Activated B cell treated with CpG ODN at 0.5 μM for 24 hours (primary cell): ENCODE measurements around the gene WNT3A. TPM values are rescaled to one million over a fixed set of nuclear protein-coding genes. Genes with fewer than 3 reads are reported as not detected.
A peak's percentile ranks its signal among the peaks of the same experiment; 100 is the strongest.

Experiments
- ATAC-seq: fragments of 200-7000 bp; cut with Tn5 transposase; one replicate; pipeline ENCODE4 v1.10.0; 2021; ENCODE audit warnings: low read depth, mild to moderate bottlenecking, moderate library complexity
- CTCF ChIA-PET: fragments of 350-600 bp; sonication (Branson Sonifier 250); formaldehyde crosslinking; loops from one replicate; lab custom pipeline; 2021; ENCODE audit warnings: antibody characterized with exemption; lab: Charles Lee
- POLR2A ChIA-PET: fragments of 350-600 bp; sonication (Branson Sonifier 250); formaldehyde crosslinking; loops from one replicate; lab custom pipeline; 2021; ENCODE audit warnings: antibody characterized with exemption; lab: Charles Lee
- DNase-seq: peaks from one replicate; pipeline ENCODE4 v3.0.0; 2022
- H3K27ac Mint-ChIP-seq: one replicate; pipeline ENCODE4 v1.8.0; 2020; ENCODE audit warnings: mixed read lengths
- H3K27me3 Mint-ChIP-seq: one replicate; pipeline ENCODE4 v1.8.0; 2021; ENCODE audit warnings: mixed read lengths
- H3K36me3 Mint-ChIP-seq: one replicate; pipeline ENCODE4 v1.8.0; 2021; ENCODE audit warnings: low read depth, mixed read lengths
- H3K4me1 Mint-ChIP-seq: one replicate; pipeline ENCODE4 v1.8.0; 2021; ENCODE audit warnings: mixed read lengths
- H3K4me3 Mint-ChIP-seq: one replicate; pipeline ENCODE4 v1.8.0; 2020; ENCODE audit warnings: mild to moderate bottlenecking, mixed read lengths
- H3K9me3 Mint-ChIP-seq: one replicate; pipeline ENCODE4 v1.8.0; 2020; ENCODE audit warnings: mixed read lengths
- CTCF ChIP-seq: fragments of 200-600 bp; IDR thresholded peaks from one replicate; pipeline ENCODE4 v1.8.0; 2022; ENCODE audit warnings: antibody characterized with exemption, mild to moderate bottlenecking
- intact Hi-C: fragments of 100-400 bp; cut with micrococcal nuclease; formaldehyde crosslinking; loops from one replicate; pipeline ENCODE4 v1.15.1; 2024
- total RNA-seq: library from RNA; stranded (reverse); gene quantifications from 2 replicates; pipeline ENCODE4 v1.2.3, GENCODE V29; 2022

The WNT3A gene
- total RNA-seq, 1 donor from 2014 or later: not detected

- intact Hi-C loops: loop anchor here (10.0 kb wide), 1 partner anchor 1420 kb away; the partner anchor contains the start of gene NUP133
- ChIA-PET CTCF (no interaction called here), POLR2A (interaction anchor here (0.8 to 3.1 kb wide), 2 partner anchors 24 to 30 kb away, joined by 3 to 20 read pairs; partner anchors contain the start of gene MRPL55)
- Mint-ChIP-seq H3K4me1 (peaks cover 65% of the 10 kb centered on the region), H3K36me3 (peaks cover 35% of the 10 kb centered on the region), H3K27me3 (no peaks in the 10 kb centered on the region), H3K4me3 (peak overlapping the region; percentile 93), H3K9me3 (no peaks in the 10 kb centered on the region), H3K27ac (peak overlapping the region; percentile 66)
- ATAC-seq (no peak), DNase-seq (no peak)
- no peak for TF ChIP-seq CTCF
These were observed 77.5 kb downstream of the WNT3A start for GRCh38 chr1:228084325-228084724.

- ChIA-PET POLR2A (no interaction called here), CTCF (no interaction called here)
- no peak for ATAC-seq
- H3K4me1 Mint-ChIP-seq: peaks cover 70% of the 10 kb centered on the region
- H3K36me3 Mint-ChIP-seq: peaks cover 36% of the 10 kb centered on the region
- no peak for TF ChIP-seq CTCF
- H3K4me3 Mint-ChIP-seq: peak overlapping the region; percentile 93
- no peak for DNase-seq
- H3K27me3 Mint-ChIP-seq: no peaks in the 10 kb centered on the region
- H3K27ac Mint-ChIP-seq: peak overlapping the region; percentile 66
- intact Hi-C loops: loop anchor here (10.0 kb wide), 1 partner anchor 1420 kb away; the partner anchor contains the start of gene NUP133
- H3K9me3 Mint-ChIP-seq: no peaks in the 10 kb centered on the region
These were observed 78.0 kb downstream of the WNT3A start for GRCh38 chr1:228084797-228085196.

GRCh38 chr1:228085287-228085951, 78.6 kb downstream of the WNT3A start:
- peaks cover 36% of the 10 kb centered on the region for H3K36me3 Mint-ChIP-seq
- peak overlapping the region; percentile 93 for H3K4me3 Mint-ChIP-seq
- no peaks in the 10 kb centered on the region for H3K9me3 Mint-ChIP-seq
- ChIA-PET CTCF (no interaction called here), POLR2A (no interaction called here)
- peak overlapping the region; percentile 42 for H3K27ac Mint-ChIP-seq
- intact Hi-C loops: loop anchor here (10.0 kb wide), 1 partner anchor 1419 kb away; the partner anchor contains the start of gene NUP133
- peaks cover 76% of the 10 kb centered on the region for H3K4me1 Mint-ChIP-seq
- DNase-seq (no peak), ATAC-seq (no peak)
- no peak for TF ChIP-seq CTCF
- no peaks in the 10 kb centered on the region for H3K27me3 Mint-ChIP-seq

- Mint-ChIP-seq H3K9me3 (no peaks in the 10 kb centered on the region), H3K4me3 (peak overlapping the region; percentile 44), H3K4me1 (peaks cover 92% of the 10 kb centered on the region), H3K36me3 (peaks cover 54% of the 10 kb centered on the region), H3K27me3 (no peaks in the 10 kb centered on the region), H3K27ac (no peak overlapping the region)
- intact Hi-C loops: loop anchor here (10.0 kb wide), 1 partner anchor 1417 kb away; the partner anchor contains the start of gene NUP133
- no peak for TF ChIP-seq CTCF
- ChIA-PET CTCF (no interaction called here), POLR2A (interaction anchor here (0.6 kb wide), 1 partner anchor 319 kb away, joined by 4 read pairs; the partner anchor contains the start of gene TRIM11)
- ATAC-seq (no peak), DNase-seq (no peak)
These were observed 81.0 kb downstream of the WNT3A start for GRCh38 chr1:228087771-228088251.
